Activated CD4-positive, alpha-beta T cell treated with anti-CD3 and anti-CD28 coated beads, Interleukin-2, amount 50 U/mL, for 24 hours (primary cell): ENCODE data around the gene AATF.

Experiments
- DNase-seq, 2 donors: peaks; one replicate each; pipeline ENCODE4 v3.0.0-alpha.2; 2020; ENCODE audit warnings: low read depth in 1 of 2, low spot score in 1 of 2

The AATF gene

GRCh38 chr17:37041932-37042331 is 93.2 kb downstream of the AATF start:
- DNase-seq = no peak

GRCh38 chr17:37043201-37043600 is 94.4 kb downstream of the AATF start:
- DNase-seq = no peak

GRCh38 chr17:37045351-37045922 is 96.7 kb downstream of the AATF start:
- DNase-seq = no peak

- DNase-seq = peak; percentile 63 to 71
These were observed 98.9 kb downstream of the AATF start for GRCh38 chr17:37047631-37048104.

- no peak for DNase-seq
These were observed 100.1 kb downstream of the AATF start for GRCh38 chr17:37048811-37049210.

GRCh38 chr17:37050920-37051319 is 102.2 kb downstream of the AATF start:
- DNase-seq = no peak

GRCh38 chr17:37051381-37051780 is 102.6 kb downstream of the AATF start:
- no peak for DNase-seq

- no peak for DNase-seq
These were observed 103.1 kb downstream of the AATF start for GRCh38 chr17:37051833-37052232.

- no peak for DNase-seq
These were observed 103.7 kb downstream of the AATF start for GRCh38 chr17:37052450-37052849.

GRCh38 chr17:37054894-37055293 is 106.1 kb downstream of the AATF start:
- DNase-seq = no peak

- DNase-seq = no peak
These were observed 107.9 kb downstream of the AATF start for GRCh38 chr17:37056622-37057021.

- DNase-seq = no peak
These were observed 110.7 kb downstream of the AATF start for GRCh38 chr17:37059493-37059892.

GRCh38 chr17:37060094-37060493 is 111.3 kb downstream of the AATF start:
- no peak for DNase-seq

GRCh38 chr17:37060928-37061327 is 112.2 kb downstream of the AATF start:
- DNase-seq = no peak

- DNase-seq = no peak
These were observed 113.3 kb downstream of the AATF start for GRCh38 chr17:37062021-37062420.

- no peak for DNase-seq
These were observed 115.5 kb downstream of the AATF start for GRCh38 chr17:37064206-37064605.

GRCh38 chr17:37064956-37065355 is 116.2 kb downstream of the AATF start:
- DNase-seq = no peak

GRCh38 chr17:37065486-37066321 is 117.0 kb downstream of the AATF start:
- no peak for DNase-seq

GRCh38 chr17:37066322-37067255 is 117.8 kb downstream of the AATF start:
- no peak for DNase-seq

GRCh38 chr17:37067555-37068111 is 118.9 kb downstream of the AATF start:
- DNase-seq = no peak

GRCh38 chr17:37068266-37068665 is 119.5 kb downstream of the AATF start:
- DNase-seq = no peak
